GM12801 (cell line): ENCODE results near the gene VDAC2.

Experiments
- CTCF ChIP-seq: IDR thresholded peaks from one replicate; pipeline ENCODE4 v1.5.1; 2011; ENCODE audit warnings: control low read depth; ENCODE audit not compliant: insufficient read length; ENCODE audit errors: extremely low read depth

VDAC2 gene

GRCh38 chr10:75276069-75276872 is 65.7 kb downstream of the VDAC2 start:
- no peak for TF ChIP-seq CTCF

- TF ChIP-seq CTCF: no peak
Observed at GRCh38 chr10:75280236-75280635, 69.6 kb downstream of the VDAC2 start.
